Neuronal stem cell (in vitro differentiated cells): ENCODE data around the gene MED4. TPM values are rescaled to one million over a fixed set of nuclear protein-coding genes. Genes with fewer than 3 reads are reported as not detected.

Source experiments
- DNase-seq: peaks from one replicate; pipeline ENCODE4 v3.0.0-alpha.2; 2013; ENCODE audit warnings: low spot score
- H2AFZ ChIP-seq: one replicate; pipeline ENCODE4 v1.6.1; 2013; ENCODE audit warnings: mild to moderate bottlenecking, low read length, inconsistent platforms
- H2AK5ac ChIP-seq: 2 replicates; pipeline ENCODE4 v1.6.1; 2013; ENCODE audit warnings: low read depth, mild to moderate bottlenecking, inconsistent platforms, low read length, moderate library complexity, mixed read lengths
- H2BK120ac ChIP-seq: 2 replicates; pipeline ENCODE4 v1.6.1; 2013; ENCODE audit warnings: low read depth, mild to moderate bottlenecking, inconsistent platforms, low read length, moderate library complexity, mixed read lengths
- H2BK12ac ChIP-seq: one replicate; pipeline ENCODE4 v1.6.1; 2013; ENCODE audit warnings: low read length, inconsistent platforms
- H2BK15ac ChIP-seq: 2 replicates; pipeline ENCODE4 v1.6.1; 2013; ENCODE audit warnings: mild to moderate bottlenecking, low read length, inconsistent platforms, mixed read lengths
- H2BK5ac ChIP-seq: one replicate; pipeline ENCODE4 v1.6.1; 2013; ENCODE audit warnings: inconsistent platforms, mild to moderate bottlenecking, low read length, moderate library complexity
- H3K14ac ChIP-seq: one replicate; pipeline ENCODE4 v1.6.1; 2013; ENCODE audit warnings: low read length, inconsistent platforms
- H3K18ac ChIP-seq: 2 replicates; pipeline ENCODE4 v1.6.1; 2013; ENCODE audit warnings: low read length, inconsistent platforms
- H3K23ac ChIP-seq: 2 replicates; pipeline ENCODE4 v1.6.1; 2013; ENCODE audit warnings: low read depth, mild to moderate bottlenecking, mixed read lengths, low read length, inconsistent platforms; ENCODE audit not compliant: poor library complexity
- H3K27ac ChIP-seq: replicated peaks from 3 replicates; pipeline ENCODE4 v1.5.1; 2013; ENCODE audit warnings: low read length, inconsistent platforms
- H3K27me3 ChIP-seq, 3 experiments: 2 replicates each; pipeline ENCODE4 v1.6.1; 2013; ENCODE audit warnings: low read length in 3 of 3, mild to moderate bottlenecking in 2 of 3, inconsistent platforms in 1 of 3, low read depth in 1 of 3, mixed read lengths in 1 of 3, moderate library complexity in 1 of 3; ENCODE audit not compliant: control insufficient read depth in 3 of 3, insufficient read depth in 3 of 3
- H3K36me3 ChIP-seq, 2 donors: replicated peaks in 1 of 2; 2 replicates each; pipeline ENCODE4 v1.6.1; 2013; ENCODE audit warnings: low read length in 2 of 2; ENCODE audit not compliant: control insufficient read depth in 2 of 2, insufficient read depth in 2 of 2
- H3K4ac ChIP-seq: 2 replicates; pipeline ENCODE4 v1.6.1; 2013; ENCODE audit warnings: inconsistent platforms, mild to moderate bottlenecking, low read length, moderate library complexity
- H3K4me1 ChIP-seq, 2 donors: 1 replicate in 1 of 2; 2 replicates in 1 of 2; pipeline ENCODE4 v1.6.1; 2013; ENCODE audit warnings: low read length in 2 of 2, low read depth in 1 of 2; ENCODE audit not compliant: control insufficient read depth in 2 of 2, insufficient read depth in 1 of 2
- H3K4me2 ChIP-seq: one replicate; pipeline ENCODE4 v1.6.1; 2013; ENCODE audit warnings: mild to moderate bottlenecking, low read length, inconsistent platforms; ENCODE audit not compliant: insufficient read depth, poor library complexity, severe bottlenecking
- H3K4me3 ChIP-seq, 2 donors: 2 replicates each; pipeline ENCODE4 v1.5.1; 2013; ENCODE audit warnings: low read length in 2 of 2, mild to moderate bottlenecking in 2 of 2, inconsistent platforms in 1 of 2, moderate library complexity in 1 of 2
- H3K79me1 ChIP-seq: one replicate; pipeline ENCODE4 v1.6.1; 2013; ENCODE audit warnings: low read depth, mild to moderate bottlenecking, inconsistent platforms, low read length, moderate library complexity
- H3K9ac ChIP-seq: one replicate; pipeline ENCODE4 v1.6.1; 2013; ENCODE audit warnings: mild to moderate bottlenecking, low read depth, low read length, inconsistent platforms; ENCODE audit not compliant: poor library complexity
- H3K9me3 ChIP-seq, 2 donors: replicated peaks in 1 of 2; 2 replicates each; pipeline versions ENCODE3 to v1.6.1; 2013; ENCODE audit warnings: low read length in 2 of 2, mild to moderate bottlenecking in 2 of 2, inconsistent platforms in 1 of 2, low read depth in 1 of 2, mixed read lengths in 1 of 2, moderate library complexity in 1 of 2; ENCODE audit not compliant: control insufficient read depth in 2 of 2, insufficient read depth in 1 of 2
- H4K8ac ChIP-seq: one replicate; pipeline ENCODE4 v1.6.1; 2013; ENCODE audit warnings: low read depth, mild to moderate bottlenecking, inconsistent platforms, low read length, moderate library complexity
- H4K91ac ChIP-seq: one replicate; pipeline ENCODE4 v1.6.1; 2013; ENCODE audit warnings: low read length, low read depth, mild to moderate bottlenecking, inconsistent platforms; ENCODE audit not compliant: poor library complexity
- WGBS, 2 donors: extraction: QIAGEN DNeasy Blood & Tissue Kit; methylation state at CpG; one replicate each; pipeline ENCODE4 v1.1.7; 2013; ENCODE audit warnings: missing lambda C conversion rate in 2 of 2, mixed read lengths in 1 of 2; ENCODE audit not compliant: insufficient read length in 2 of 2, insufficient replicate concordance in 1 of 2; ENCODE audit errors: extremely low coverage in 2 of 2; 5-methylcytosine and 5-hydroxymethylcytosine counted together
- small RNA-seq: library from polyadenylated mRNA; stranded (forward); fragments of <200 nt; extraction: miRNeasy Mini kit (QIAGEN cat#:217004); gene quantifications from one replicate; pipeline ENCODE3, GENCODE V24; 2013; ENCODE audit not compliant: insufficient read depth

The MED4 gene

DNA sequence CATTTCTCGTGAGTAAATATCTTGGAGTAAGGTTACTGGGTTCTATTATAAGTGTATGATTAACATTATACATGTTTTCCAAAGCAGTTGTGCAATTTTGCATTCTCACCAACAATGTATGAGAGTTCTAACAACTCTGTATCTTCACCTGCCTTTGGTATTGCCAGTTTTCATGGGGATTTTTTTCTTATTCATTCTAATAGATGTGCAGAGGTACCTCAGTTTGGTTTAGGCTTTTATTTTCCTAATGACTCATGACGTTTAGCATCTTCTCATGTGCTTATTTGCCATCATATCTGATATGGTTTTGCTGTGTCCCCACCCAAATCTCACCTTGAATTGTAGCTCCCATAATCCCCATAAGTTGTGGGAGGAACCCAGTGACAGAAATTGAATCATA lies 65.0 kb downstream of the MED4 start:
- Histone ChIP-seq H3K14ac (no peak overlapping the region), H3K23ac (no peak overlapping the region), H3K4me1 (no peaks in the 10 kb centered on the region), H3K4me3 (no peak overlapping the region), H3K9ac (no peak overlapping the region), H3K18ac (no peak overlapping the region), H2BK5ac (no peak overlapping the region), H2AFZ (no peak overlapping the region), H3K79me1 (no peaks in the 10 kb centered on the region), H2BK15ac (no peak overlapping the region), H3K36me3 (peaks cover 2 to 10% of the 10 kb centered on the region in 2 donors), H4K91ac (no peak overlapping the region), H3K4ac (no peak overlapping the region), H2BK12ac (no peak overlapping the region), H2AK5ac (no peak overlapping the region), H3K9me3 (peaks cover 2 to 22% of the 10 kb centered on the region in 2 donors), H3K27me3 (no peaks in the 10 kb centered on the region), H3K4me2 (no peak overlapping the region), H4K8ac (no peak overlapping the region), H2BK120ac (no peak overlapping the region), H3K27ac (no peak overlapping the region)
- no peak for DNase-seq
- no CpG with 5 or more reads among the region's 2 CpGs for WGBS, 2 donors

DNA sequence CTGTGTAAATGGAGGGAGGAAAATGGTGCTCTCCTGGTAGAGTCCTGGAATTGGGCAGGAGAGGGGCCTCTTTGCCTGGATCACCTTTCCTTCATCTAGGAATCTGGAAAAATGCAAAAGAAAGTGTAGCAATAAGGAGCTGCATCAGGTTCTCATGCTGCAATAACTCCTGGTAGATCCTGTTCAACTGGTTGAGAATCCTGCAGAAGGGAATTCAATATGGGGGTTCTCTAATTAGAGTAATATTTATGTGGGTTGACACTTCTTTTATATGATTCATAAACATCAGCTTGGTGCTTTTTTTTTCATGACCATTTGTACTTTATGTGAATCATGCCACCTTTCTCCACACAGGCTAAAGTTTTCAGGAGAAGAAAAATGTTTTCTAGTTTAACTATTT lies 66.8 kb downstream of the MED4 start:
- no peak overlapping the region for H3K23ac ChIP-seq
- H3K27me3 ChIP-seq, result no peaks in the 10 kb centered on the region
- H3K36me3 ChIP-seq, result peaks cover 2 to 10% of the 10 kb centered on the region in 2 donors
- H2BK12ac ChIP-seq, result no peak overlapping the region
- H3K14ac ChIP-seq, result no peak overlapping the region
- no peak overlapping the region for H3K4me2 ChIP-seq
- H3K9ac ChIP-seq, result no peak overlapping the region
- no peak overlapping the region for H4K91ac ChIP-seq
- H3K27ac ChIP-seq, result no peak overlapping the region
- H3K79me1 ChIP-seq, result no peaks in the 10 kb centered on the region
- H4K8ac ChIP-seq, result no peak overlapping the region
- H2BK5ac ChIP-seq, result no peak overlapping the region
- no peaks in the 10 kb centered on the region for H3K4me1 ChIP-seq
- no peak overlapping the region for H3K4ac ChIP-seq
- no peak overlapping the region for H2AK5ac ChIP-seq
- H2AFZ ChIP-seq, result no peak overlapping the region
- no peak overlapping the region for H3K4me3 ChIP-seq
- H2BK15ac ChIP-seq, result no peak overlapping the region
- DNase-seq, result no peak
- H3K18ac ChIP-seq, result no peak overlapping the region
- H2BK120ac ChIP-seq, result no peak overlapping the region
- H3K9me3 ChIP-seq, result peaks cover 2 to 22% of the 10 kb centered on the region in 2 donors

Small RNAs within 50 kb of the gene (small RNA-seq; reads per million reads assigned to genes)
- not detected for gene POLR2KP2
